SW480 (cell line): ENCODE results near the gene MAP2K4.

Experiments used
- DNase-seq: peaks from one replicate; pipeline ENCODE4 v3.0.0-alpha.2; 2016; ENCODE audit warnings: low spot score

MAP2K4 gene

DNA sequence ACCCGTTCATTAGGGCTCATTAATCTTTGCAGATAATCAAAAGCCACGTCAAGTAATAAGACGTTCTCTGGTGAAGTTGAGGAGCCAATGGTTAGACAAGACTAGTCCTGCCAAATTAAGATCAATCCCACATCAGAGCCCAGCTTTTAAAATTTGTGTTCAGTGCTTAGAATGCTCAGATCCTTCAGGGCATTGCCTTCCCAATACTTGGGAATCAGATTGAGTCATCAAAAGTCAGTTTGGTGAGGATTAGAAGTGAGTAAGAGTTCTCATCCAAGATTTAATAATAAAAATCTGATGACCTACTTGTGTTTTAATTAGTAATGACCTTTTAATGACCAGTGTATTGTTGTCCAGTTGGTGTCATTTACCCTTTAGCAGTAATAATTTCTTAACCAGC, 19.8 kb downstream of the MAP2K4 start:
- no peak for DNase-seq

DNA sequence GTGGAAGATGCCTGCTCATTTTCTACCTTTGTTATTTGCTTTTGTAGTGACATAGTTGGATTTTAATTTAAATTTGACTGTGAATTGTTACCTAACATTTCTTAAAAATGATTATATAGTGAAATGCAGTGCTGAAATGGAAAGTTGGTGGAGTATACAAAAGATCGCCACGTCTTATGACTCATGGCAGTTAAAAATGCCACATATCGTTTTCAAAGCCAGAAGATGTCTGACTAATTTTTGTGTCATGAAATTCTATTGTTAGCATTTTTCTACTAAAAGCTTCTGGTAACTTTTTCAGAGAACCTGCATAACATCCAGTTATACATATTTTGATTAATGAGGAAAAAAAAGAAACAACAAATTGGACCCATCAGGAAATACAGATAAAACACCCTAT, 20.6 kb downstream of the MAP2K4 start:
- DNase-seq, result no peak

DNA sequence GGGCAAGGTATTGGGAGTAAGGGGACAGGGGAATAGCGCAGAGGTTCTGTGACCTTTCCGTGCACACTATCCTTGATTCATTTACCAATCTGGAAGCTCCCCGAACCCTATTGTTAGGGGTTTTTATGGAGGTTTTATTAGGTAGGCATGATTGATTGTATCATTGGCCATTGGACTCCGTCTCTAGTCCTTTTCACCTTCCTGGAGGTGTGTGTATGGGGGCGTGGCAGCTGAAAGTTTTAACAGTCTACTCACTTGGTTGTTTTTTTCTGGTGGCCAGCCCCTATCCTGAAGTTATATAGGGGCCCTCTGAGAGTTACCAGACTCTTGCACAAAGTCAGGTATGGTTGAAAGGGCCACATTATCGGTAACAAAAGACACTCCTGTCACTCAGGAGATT, 23.0 kb downstream of the MAP2K4 start:
- no peak for DNase-seq

DNA sequence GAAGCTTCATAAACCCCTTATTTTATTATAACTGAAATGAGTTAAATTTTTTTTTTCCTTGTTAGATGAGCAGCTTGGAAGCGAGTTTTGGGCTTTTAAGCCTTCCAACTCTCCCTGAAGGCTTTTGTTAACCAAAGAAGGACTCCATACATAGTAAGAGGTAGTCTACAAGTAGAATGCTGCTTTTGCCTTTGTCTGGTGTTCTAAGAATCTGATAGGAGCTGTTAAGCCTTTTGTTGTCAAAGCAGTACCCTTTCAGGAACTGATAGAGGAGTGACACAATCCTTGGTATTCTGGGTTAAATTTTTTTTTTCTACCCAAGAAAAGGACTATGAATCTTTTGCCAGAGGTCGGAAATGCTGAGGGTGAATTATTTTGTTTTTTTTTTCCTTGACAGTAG, 26.1 kb downstream of the MAP2K4 start:
- DNase-seq, result no peak

DNA sequence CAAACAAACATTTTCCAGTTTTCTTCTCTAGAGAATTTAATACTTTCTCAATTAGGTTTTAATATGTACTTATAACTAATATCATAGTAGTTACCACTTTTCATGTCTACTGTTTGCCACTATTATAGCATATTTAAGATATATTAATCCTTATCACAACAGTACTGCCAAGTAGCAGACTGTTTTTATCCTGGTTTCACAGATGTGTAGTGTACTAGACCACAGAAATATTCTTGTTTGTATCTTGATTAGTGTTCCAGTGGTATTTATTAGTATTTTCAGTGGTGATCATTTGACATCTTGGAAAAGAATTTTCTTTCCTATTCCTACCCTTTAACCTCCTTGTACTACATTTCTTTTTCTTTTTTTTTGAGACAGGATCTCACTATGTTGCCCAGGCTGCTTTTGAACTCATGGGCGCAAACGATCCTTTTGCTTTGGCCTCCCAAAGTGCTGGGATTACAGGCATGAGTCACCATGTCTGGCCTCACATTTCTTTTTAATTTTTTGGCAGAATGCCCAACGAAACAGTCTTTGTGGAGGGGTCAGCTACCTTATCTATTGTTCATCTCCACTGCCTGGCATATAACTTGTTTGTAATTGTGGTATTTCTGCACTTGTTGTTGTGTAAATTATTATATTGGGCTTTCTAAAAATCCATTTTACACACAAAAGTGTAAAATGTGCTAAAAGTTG, 27.2 kb downstream of the MAP2K4 start:
- no peak for DNase-seq

DNA sequence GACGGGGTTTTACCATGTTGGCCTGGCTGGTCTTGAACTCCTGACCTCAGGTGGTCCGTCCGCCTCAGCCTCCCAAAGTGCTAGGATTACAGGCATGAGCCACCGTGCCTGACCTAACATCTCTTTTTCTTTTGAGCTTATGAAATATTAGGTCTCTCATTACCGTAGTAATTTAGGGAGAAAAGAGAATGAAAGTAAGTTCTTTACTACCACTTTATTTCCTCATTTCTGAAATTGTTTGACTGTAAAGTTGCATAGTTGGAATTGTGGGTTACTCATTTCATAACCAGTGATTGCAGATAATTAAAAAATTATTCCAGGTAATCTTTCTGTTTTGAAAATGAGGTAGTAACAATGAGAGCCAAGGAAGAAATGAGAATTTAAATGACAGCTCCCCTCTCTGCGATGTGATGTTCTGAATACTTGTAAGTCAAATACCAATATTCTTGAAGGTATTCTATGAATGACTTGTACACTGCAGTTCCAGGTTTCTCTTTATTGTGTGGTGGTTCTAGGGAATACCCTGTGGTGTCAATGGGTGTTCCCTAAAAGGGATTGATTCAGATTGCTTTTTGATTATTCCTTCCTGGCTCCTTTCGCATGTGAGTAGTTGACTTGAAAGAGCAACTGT, 28.3 kb downstream of the MAP2K4 start:
- no peak for DNase-seq

DNA sequence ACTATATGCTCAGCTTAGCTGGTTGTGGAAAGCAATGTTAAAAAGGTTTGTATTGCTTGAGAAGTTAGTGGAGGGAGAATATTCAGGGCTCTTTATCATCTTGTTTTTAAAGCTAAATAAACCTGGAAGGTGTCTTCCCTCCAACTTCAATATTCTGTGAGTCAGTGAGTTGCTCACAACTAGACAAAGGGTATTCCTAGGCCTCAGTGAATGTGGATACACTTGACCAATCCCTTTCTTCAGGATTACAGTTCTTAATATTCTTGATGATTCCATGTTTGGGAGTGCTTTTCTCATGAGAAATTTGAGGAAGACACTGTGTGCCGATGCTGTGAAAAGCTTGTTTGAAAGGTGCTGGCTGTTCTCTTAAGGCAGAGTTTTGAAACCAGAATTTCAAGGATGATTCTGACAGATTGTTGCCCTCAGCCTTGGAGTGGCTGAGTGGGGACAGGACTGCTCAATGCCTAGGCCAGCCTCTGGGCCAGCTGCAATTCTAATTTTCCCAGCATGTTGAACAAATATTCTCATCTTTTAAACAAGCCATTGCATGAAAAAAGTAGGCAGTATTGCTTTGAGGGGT, 30.1 kb downstream of the MAP2K4 start:
- DNase-seq, result no peak

DNA sequence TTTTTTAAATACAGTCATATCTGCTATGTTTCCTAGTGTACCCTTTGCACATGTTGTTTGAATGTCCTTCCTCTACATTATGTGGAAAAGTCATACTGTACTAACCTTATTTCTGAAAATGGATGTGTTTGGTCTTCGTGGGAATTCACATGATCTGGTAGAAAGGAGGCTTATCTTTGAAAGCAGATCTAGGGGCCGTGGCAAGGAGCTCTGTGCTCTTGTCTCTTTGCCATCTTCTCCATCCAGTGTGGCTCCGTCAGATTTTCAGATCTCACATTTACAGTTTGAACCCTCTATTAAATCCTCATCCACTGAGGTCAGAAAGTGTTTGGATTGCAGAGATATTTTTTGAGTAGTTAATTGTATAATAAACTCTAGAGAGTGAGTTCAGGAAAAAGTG, 32.9 kb downstream of the MAP2K4 start:
- DNase-seq, result no peak

DNA sequence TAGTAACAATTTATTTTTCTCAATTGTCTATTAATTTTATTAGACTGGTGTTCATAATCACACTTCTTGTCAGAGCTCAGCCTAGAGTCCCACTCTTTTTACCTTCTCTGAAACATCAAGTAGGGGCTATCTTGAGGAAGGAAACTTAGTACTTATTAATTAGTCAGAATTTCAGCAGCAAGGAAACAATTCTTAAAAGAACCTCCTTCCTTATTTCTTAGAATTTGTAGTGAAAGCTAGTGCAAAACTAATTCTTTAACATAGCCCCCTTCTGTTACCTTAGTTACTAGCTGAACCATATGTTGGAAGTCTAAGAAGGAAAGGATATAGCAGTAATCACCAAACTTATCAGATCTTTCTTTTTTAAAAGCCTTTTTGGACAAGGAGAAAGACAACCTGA, 35.2 kb downstream of the MAP2K4 start:
- no peak for DNase-seq

DNA sequence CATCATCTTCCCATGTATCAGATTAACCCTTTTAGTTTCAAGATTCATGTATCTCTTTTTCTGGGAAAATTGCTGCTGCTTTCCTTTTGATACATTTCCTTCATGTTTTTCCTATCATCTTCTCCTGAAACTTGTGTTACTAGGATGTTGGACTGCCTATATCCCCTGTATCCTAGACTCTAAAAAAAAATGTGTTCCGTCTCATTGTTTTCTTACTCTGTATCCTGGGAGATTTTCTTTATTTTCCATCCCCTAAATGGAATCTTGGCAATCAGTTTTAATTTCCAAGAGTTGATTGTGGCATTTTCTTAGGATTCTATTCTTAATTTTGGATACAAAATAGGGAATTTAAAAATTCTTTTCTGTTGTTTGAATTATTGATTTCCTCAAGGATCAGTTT, 36.8 kb downstream of the MAP2K4 start:
- no peak for DNase-seq

DNA sequence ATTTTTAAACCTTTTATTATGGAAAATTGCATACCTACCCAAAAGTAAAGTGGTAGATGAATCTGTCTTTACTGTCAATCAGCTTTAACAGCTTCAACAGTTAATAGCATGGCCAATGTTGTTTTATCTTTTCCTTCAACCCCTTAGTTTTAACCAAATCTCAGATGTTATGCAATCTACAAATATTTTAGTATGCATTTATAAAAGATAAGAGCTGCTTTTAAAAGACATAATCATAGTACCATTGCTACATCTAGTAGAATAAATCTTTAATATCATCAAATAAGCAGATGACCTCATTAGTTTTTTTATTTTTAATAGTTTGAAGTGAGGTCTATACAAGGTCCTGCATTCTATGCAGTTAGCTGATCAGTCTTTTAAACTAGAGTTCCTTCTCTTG, 37.9 kb downstream of the MAP2K4 start:
- no peak for DNase-seq

DNA sequence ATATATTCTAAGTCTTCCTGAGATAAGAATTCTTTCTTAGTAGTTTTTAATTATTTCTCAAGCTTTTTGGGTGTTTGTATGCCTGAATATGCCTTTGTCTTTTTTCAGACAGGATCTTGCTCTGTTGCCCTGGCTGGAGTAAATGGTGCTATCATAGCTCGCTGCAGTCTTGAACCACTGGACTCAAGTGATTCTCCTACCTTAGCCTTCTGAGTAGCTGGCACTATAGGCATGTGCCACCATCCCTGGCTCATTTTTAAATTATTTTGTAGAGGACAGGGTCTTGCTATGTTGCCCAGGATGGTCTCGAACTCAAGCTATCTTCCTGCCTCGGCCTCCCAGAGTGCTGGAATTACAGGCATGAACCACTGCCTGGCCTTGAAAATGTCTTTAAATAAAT, 41.6 kb downstream of the MAP2K4 start:
- no peak for DNase-seq

DNA sequence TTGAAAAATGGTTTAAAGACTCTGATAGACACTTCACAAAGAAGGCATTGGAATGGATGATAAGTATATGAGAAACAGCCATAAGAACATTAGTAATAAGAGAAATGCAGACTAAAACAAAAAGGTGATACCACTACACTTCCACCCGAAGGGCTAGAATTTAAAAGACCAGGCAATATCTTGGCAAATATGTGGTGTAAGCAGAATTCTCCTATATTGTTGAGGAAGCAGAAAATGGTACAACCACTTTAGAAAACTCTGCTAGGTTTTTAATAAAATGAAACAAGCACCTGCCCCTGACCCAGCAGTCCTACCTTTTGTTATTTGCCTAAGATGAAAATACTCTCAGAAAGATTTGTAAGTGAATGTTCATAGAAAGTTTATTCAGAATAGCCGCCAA, 43.7 kb downstream of the MAP2K4 start:
- no peak for DNase-seq

DNA sequence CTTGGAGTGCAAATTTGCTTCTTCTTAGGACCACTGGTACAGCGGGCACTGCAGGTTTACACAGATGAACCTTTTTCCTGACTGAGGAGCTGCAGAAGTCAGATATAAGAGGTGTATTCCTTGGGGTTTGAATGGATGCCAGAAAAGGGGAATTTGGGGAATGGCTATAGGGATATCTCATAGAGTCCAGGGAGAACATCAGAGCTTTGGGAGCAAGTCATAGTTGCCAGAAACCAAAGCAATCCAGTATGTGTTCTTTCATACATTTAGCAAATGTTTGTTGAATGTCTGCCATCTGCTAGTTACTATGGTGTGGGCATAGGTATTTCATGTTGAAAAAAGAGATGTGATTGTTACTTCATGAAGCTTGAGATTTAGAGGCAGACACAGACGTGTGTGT, 46.8 kb downstream of the MAP2K4 start:
- no peak for DNase-seq

DNA sequence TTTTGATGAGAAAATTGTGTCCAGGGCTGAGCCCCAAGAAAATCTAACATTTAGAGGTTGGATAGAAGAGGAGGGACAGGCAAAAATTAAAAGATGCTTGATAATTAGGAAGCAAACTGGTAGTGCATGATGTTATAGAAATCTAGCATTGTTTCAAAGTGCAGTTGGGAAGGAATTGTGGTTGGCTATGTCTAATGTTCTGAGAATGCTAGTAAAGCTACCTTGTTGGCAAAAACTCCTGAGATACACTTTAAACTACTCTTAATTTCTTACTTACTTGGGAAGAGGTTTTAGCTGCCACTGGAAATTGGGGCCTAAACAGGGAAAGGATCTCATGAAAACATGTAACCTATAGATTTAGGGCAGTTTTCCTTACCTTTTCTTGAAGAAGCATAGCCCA, 48.3 kb downstream of the MAP2K4 start:
- no peak for DNase-seq

DNA sequence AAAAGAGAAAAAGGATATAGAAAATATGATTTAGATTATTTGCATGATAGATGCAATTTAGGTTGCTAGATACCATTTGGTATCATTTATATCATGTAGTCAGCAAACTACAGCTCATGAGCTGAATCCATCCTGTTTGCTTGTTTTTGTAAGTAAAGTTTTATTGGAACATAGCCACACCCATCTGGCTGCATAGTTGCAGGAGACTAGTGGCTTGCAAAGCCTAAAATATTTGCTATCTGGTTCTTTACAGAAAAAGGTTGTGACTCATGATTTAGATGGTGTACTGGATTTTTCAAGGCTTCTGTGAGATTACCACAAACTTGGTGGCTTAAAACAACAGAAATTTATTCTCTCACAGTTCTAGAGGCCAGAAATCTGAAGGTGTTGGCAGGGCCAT, 49.9 kb downstream of the MAP2K4 start:
- DNase-seq, result no peak

DNA sequence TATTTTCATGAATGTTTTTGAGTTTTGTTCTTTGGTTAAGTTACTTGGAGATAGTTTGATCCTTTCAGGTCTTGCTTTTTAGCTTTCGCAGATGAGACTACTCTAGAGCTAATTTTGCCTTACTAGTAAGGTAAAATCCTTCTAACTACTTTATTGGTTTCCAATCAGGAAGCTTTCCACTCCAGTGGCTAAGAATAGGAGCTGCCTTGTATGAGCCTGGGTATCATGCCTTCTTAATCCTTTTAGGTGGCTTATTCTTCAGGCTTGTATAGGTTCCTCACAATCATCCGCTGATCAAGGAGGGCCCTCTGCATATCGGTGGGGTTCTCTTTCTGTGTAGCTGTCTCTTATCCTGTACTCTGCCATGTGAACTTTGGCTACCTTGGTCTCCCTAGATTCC, 53.7 kb downstream of the MAP2K4 start:
- no peak for DNase-seq

DNA sequence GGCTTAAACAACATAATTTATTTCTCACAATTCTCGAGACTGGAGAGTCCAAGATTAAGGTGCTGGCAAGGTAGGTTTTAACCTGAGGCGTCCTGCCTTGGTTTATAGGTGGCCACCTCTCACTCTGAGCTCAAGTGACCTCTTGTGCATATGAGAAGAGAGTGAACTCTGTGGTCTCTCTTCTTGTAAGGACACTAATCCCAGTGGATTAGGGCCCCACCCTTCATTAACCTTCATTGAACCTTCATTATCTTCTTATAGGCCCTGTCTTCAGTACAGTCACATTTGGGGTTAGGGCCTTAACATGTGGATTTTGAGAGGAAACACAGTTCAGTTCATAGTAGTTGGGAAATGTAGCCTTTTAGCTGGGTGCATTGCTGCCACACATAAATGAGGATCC, 57.1 kb downstream of the MAP2K4 start:
- DNase-seq, result no peak

DNA sequence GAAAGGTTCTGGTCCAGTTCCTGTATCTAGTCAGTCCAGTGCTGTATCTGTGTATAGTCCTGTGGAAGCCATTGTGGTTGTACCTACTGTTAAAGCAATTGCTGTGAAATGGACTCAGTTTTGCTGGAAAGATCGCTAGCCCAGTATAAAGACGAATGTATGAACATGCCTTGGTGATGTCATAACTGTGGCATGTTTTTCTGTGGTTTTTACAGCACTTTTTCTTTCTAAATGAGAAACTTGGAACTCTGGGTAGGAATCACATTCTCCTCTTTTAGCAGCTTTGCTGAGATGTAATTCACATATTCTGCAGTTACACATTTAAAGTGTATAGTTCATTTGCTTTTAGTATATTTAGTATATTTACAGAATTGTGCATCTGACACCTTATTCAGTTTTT, 58.1 kb downstream of the MAP2K4 start:
- no peak for DNase-seq

DNA sequence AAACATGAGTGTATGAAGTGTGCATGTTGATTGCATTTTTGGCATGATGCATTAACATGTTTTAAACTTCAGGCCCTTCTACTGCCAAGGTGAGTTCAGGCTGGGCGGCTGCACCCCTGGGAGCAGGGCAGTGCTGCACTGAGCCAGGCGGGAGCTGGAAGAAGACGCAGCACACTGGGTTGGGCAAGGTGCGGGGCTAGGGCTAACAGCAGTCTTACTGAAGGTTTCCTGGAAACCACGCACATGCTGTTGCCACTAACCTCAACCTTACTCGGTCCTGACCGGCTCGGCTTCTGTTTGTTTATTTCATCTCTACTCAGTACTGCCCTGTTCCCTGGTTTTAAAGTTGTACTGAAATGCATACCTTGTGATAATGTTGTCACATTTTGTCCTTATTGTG, 61.0 kb downstream of the MAP2K4 start:
- DNase-seq, result no peak

DNA sequence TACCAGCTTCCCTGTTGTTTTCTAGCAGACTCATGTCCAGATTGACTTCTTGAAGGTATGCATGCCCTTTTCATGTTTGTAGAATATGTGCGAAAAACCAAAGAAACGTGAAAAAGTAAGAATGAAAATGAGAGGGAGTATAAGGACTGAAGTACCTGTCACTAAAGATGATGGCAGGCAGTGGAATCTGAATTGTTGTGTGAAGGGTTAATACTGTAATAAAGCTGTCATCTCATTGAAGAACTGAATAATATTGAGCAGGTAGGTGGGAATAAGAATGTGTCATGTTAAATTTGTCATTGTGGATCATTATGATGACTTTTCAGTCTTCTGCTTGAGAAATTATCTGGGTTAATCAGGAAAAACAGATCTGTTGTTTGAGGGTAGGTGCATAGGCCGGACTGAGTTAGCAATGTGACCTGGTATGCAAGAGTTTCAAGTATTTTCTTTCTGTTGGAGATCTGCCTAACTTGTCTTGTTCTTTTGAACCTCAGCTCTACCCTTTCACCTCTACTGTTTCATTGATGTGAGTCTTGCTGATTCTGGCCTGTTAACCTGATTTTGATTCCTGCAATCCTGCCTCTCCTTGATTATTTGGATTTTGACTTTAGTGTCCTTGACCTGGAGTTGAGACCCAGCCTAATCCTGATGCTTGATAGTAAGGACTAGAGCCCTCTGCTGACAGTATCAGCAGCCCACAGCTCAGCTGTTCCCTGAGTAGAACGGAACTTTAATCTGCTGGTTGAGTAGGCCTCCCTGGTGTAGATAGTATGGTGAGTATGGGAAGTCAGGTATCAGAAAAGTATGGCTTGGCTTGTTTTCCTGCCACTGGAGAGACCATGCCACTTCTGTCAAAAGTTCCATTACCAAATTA, 64.6 kb downstream of the MAP2K4 start:
- DNase-seq, result no peak

DNA sequence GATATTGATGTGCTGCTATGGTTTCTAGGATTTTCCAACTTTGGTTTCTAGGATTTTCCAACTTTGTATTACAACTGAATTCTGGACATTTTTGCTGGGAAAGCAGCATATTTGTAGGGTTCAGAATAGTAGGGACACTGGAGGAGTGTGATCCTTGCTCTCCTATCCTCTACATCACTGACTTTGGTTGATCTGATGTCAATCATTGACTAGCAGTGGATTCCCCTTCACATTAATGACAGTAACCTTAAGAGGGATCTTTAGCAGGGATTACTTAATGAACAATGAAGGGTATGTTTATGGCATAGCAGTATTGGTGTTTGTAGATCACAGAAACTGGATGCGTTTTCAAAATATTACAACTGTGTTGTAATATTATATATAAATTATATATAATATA, 67.4 kb downstream of the MAP2K4 start:
- DNase-seq, result no peak

DNA sequence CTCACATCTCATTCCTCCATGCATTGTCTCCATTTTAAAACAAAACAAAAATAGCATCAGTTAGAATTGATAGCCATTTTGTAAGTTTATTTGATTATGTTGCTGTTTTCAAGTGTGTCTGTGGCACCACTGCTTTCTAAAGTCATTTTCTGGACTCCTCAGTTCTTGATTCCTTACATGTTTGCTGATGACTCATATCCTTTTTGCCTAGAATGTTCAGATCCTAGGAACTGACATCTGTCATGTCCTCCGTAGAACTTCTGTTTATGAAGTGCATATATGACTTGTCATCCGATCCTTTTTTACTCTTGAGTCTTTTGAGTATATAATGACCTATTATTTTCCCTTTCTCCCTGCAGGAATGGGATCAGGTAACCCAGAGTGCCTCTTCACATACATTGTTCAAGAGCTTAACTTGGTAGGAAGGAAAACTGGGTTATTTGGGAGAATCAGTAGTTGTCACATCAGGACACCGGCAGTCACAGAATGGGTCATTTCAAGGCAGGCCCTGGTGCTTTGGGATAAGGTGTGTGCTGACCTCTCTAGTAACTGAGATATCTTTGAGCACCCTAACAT, 69.2 kb downstream of the MAP2K4 start:
- DNase-seq, result no peak
